WI38 (cell line): ENCODE data around the gene MSI2.

ENCODE experiments used
- H3K4me3 ChIP-seq: 2 replicates; pipeline ENCODE4 v1.5.1; 2011; ENCODE audit warnings: low read depth, mild to moderate bottlenecking, control low read depth, low read length
- TF ChIP-seq, protein P1 (sequence below): IDR thresholded peaks from 2 replicates; pipeline ENCODE4 v1.5.1; 2012; ENCODE audit warnings: low read depth, mild to moderate bottlenecking, control low read depth, low read length

Gene MSI2

DNA sequence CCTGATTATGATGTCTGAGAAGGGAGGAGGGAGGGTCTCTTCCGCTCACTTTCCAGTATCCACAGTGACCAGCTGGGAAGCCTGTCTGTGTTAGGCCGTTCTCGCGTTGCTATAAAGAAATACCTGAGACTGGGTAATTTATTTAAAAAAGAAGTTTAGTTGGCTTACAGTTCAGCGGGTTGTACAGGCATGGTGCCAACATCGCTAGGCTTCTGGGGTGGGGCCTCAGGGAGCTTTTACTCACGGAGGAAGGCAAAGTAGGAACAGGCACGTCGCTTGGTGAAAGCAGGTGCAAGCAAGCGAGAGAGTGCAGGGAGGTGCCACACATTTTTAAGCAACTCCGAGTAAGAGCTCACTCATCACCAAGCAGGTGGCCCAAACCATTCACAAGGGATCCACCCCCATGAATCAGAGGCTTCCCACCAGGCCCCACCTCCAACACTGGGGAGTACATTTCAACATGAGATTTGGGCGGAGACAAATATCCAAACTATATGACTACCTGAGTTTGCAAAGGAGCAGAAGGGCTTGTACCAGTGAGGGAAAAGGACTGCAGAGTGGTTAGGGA is 351.3 kb downstream of the MSI2 start:
- H3K4me3 ChIP-seq, result no peak overlapping the region
- TF ChIP-seq, protein P1, sequence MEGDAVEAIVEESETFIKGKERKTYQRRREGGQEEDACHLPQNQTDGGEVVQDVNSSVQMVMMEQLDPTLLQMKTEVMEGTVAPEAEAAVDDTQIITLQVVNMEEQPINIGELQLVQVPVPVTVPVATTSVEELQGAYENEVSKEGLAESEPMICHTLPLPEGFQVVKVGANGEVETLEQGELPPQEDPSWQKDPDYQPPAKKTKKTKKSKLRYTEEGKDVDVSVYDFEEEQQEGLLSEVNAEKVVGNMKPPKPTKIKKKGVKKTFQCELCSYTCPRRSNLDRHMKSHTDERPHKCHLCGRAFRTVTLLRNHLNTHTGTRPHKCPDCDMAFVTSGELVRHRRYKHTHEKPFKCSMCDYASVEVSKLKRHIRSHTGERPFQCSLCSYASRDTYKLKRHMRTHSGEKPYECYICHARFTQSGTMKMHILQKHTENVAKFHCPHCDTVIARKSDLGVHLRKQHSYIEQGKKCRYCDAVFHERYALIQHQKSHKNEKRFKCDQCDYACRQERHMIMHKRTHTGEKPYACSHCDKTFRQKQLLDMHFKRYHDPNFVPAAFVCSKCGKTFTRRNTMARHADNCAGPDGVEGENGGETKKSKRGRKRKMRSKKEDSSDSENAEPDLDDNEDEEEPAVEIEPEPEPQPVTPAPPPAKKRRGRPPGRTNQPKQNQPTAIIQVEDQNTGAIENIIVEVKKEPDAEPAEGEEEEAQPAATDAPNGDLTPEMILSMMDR, result no peak

DNA sequence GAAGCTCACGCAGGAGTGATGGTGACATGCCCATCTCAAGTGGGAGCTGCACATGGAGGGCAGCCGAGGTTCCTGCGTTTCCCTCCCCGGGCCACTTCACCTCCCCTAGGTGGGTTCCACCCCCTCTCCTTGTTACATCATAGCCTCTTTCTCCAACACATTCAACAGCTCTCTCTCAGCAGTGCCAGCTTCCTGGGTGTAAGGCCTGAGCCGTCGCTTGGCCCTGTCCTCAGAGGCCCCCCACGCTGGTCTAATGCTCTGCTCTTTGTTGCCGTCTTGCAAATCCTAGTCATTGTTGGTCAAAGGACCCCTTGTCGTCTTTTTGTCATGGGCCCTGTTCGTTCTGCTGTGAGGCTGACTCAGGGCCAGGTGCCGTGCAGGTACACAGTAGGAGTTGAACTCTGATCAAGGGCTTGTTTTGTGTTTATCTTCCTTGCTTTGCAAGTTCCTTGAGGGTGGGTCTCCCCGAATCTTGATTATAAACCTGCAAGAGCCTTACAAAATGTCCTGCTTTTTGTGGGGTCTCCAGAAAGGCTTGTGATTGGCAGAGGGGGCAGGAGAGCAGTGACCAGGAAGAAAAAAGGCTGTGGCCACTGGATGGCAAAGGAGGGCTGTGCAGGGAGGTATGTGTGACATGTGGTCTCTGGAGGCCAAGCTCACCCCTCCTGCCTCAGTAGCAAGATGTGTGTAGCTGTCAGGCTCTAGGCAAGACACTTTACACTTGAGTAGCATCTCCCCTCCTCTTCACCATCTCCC is 352.2 kb downstream of the MSI2 start:
- TF ChIP-seq, protein P1, result no peak
- no peak overlapping the region for H3K4me3 ChIP-seq

DNA sequence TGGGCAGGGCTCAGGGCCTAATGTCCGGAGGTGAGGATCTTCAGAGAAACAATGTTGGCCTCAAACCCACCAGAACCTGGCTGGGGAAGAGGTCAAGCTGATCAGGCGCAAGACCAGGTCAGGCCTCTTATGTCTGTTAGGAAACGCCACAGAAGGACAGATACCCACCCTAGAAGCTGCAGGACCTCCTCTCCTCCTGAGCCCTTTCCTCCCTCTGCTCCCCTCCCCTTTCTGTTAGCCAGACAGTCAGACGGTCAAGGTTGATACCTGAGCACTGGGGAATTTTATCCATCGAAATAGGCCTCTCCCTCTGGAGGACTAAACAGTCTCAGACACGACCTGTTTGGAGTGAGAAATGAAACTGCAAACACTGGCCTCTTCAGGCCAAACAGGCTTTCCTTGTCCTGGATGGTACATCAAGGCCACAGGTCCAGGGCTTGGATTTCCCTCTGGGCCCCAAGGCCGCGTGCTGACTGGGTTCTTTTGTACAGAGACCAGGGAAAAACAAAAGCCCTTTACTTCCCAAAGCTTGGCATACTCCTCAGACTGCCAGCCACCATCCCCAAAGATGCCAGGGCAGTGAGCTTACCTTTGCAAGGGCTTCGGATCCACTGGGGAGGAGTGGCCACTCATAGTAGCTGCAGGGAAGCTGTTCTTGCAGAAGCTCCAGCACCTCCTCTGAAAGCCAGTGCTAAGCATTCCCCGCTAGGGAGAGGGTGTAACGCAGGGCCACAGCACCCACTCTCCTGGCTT is 353.0 kb downstream of the MSI2 start:
- H3K4me3 ChIP-seq, result no peak overlapping the region
- TF ChIP-seq, protein P1, result no peak

DNA sequence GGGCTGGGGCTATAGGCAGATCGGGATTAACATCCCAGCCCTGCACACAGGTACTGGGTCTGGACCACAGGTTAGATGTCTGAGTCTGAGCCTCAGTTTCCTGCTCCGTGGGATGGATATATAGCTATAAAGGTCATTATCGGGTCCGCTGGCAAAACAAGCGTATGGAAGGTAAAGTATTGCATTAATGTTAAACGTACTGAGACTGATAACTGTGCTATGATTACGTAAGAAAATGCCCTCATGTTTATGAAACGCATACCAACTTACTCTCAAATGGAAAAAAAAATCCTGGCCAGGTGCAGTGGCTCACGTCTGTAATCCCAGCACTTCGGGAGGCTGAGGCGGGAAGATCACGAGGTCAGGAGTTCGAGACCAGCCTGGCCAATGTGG is 353.6 kb downstream of the MSI2 start:
- TF ChIP-seq, protein P1, result no peak

DNA sequence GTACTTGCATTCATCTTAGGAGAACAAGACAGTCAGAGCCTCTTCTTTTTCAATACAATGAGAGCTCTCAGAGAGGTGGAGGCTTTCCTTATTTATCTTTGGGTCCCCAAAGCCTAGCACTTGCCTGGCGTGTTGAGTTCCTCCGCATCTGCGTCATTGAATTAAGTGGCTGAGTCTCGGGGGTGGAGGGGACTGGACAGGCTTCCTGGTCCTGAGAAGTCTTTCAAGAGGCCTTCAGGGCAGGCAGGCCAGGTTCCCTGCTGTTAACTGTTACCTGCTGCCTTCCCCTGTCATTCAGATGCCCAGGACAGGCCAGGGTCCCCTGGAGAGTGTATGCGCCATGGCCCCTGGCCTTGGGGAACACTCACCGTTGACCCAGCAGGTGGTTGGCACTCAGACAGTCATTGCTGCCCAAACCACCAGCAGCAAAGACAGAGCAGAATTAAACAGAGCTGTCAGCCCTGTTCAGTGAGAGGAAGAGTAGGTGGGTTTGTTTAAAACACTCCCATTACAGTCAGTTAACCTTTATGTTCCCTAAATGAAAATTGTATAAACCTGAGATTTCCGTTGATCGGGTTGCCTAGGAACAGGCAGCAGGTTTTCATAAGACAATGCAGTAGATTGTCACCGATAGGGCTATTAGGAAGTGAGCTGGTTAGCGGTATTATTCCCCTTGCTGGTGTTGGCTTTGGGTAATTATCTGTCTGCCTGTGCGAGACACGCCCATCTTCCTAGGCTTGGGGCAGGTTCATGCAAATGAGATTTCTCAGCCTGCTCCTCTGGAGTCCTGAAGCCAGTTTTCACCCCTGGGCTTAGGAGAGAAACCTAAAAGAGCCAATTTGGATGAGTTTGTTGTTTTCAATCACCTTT is 356.1 kb downstream of the MSI2 start:
- TF ChIP-seq, protein P1, result no peak
- no peak overlapping the region for H3K4me3 ChIP-seq

More for the DNA sequence above, 353.6 kb downstream of the MSI2 start:
- H3K4me3 ChIP-seq, result no peak overlapping the region

DNA sequence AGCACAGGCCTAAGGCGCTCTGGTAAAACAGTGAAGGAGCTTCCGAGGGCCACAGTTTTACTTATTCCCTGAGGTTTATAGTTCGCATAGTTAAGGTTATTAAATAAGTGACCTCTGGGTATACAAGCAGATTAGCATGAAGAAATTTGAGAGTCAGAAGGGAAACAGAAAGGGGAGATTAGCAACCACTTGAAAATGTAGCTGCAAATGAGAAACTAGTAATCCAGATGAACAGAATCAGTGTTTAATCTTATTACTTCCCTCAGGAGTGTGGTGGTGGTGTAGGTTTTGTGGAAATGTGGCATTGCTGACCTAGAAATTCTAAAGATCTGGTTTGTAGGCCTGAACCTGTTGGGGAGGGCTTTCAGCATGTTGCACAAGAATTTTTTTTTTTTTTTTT is 358.4 kb downstream of the MSI2 start:
- TF ChIP-seq, protein P1, result no peak
- H3K4me3 ChIP-seq, result no peak overlapping the region
